GM19043 (cell line): ENCODE data around the gene COPA.

Source experiments
- ATAC-seq: cut with Tn5 transposase; IDR thresholded peaks from one replicate; pipeline ENCODE4 v1.9.1; 2021; ENCODE audit warnings: low read depth; ENCODE audit not compliant: unreplicated experiment

The COPA gene

DNA sequence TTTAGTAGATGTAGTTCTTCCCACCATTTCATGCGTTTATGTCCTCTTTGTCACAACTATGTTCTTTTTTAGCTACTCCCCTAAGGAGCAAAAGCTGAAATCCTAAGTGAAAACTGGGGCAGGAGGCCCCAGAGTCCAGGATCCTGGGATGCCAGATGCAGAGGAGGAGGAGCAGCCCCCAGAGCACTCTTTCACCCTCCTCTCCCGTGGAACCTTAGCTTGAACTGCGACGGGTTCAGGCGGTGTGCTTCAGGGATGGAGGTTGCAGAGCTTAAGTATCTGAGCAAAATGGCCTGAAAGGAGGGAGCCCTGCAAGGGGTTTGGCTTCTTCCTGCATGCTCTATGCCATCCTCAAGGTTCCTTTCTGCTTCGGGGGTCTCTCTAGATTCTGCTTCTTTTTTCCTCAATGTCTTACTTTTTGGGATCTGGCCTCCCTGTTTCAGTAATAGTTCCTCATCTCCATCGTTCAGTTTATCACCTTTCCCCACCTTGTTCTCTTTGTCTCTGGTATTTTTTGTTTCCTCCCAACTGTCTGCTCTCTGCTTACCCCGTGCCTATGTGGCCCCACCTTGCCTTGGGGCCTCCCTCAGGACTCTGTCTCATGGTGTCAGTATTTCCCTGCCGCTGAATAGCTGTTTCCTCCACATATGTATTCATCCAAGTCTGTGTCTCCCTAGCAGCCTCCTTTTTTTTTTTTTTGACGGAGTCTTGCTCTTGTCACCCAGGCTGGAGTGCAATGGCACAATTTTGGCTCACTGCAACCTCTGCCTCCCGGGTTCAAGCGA, 21.1 kb upstream of the COPA start:
- no peak for ATAC-seq

- ATAC-seq, result no peak
Observed at GRCh38 chr1:160363010-160363409, 20.0 kb upstream of the COPA start.

- ATAC-seq, result no peak
Observed at GRCh38 chr1:160362168-160362957, 19.3 kb upstream of the COPA start.

- no peak for ATAC-seq
Observed at GRCh38 chr1:160361814-160362167, 18.7 kb upstream of the COPA start.

GRCh38 chr1:160361199-160361598, 18.1 kb upstream of the COPA start:
- ATAC-seq, result no peak

DNA sequence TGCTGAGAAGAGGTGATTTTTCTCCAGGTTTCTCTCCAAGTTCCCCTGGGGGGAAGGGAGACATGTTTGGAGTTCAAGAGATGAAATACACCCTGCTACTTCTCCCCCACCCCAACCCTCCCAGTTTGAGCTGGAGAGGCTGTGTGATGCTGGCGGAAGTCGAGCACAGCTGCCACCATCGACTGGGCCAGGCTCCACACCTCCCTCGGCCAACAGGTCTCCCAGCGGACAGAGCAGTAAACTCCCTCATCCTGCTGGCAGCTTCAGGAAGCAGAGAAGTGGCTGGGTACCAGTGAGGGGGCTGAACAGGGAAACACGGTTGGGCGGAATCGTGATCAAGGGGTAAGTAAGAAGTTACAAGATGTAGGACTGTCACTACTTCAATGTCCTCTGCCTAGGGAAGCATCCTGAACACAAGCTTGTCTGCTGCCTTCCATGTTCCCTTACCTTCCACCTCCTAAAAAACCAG, 17.2 kb upstream of the COPA start:
- ATAC-seq, result no peak

DNA sequence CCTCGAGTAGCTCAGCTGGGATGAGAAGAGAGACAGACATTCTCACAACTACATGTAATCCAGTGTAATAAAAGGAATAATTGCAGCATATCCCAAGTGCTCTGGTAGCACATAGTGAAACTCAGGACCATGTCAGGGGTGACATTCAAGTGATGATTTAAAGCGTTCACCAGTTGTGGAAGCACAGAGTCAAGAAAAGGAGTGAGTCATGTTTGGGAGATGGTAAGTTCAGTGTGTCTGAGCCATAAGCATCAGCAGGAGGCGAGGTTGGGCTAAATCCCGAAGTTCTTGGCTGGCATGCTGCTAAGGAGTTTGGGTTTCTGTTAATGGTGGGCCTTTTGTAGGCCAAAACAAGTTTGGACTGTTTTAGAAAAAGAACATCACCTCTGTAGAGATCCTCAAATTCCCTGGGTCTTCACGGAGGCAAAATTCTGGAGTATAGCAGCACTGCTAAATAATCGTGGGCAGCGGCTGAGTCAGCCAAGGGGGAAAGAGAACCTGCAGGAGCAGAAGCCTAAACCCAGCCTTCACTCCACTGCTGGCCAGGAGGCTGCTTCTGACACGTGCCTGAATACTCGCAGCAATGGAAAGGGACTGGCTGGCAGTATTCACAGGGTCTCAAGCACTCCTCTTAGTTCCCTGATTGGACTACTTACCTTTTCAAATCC, 16.6 kb upstream of the COPA start:
- ATAC-seq, result no peak

DNA sequence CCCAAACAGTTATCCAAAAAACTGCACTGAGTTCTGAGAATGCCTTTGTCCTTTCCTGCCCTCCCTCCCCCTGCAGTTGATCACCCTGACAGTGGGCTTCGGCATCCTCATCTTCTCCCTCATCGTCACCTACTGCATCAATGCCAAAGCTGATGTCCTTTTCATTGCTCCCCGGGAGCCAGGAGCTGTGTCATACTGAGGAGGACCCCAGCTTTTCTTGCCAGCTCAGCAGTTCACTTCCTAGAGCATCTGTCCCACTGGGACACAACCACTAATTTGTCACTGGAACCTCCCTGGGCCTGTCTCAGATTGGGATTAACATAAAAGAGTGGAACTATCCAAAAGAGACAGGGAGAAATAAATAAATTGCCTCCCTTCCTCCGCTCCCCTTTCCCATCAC, 15.0 kb upstream of the COPA start:
- ATAC-seq, result no peak

DNA sequence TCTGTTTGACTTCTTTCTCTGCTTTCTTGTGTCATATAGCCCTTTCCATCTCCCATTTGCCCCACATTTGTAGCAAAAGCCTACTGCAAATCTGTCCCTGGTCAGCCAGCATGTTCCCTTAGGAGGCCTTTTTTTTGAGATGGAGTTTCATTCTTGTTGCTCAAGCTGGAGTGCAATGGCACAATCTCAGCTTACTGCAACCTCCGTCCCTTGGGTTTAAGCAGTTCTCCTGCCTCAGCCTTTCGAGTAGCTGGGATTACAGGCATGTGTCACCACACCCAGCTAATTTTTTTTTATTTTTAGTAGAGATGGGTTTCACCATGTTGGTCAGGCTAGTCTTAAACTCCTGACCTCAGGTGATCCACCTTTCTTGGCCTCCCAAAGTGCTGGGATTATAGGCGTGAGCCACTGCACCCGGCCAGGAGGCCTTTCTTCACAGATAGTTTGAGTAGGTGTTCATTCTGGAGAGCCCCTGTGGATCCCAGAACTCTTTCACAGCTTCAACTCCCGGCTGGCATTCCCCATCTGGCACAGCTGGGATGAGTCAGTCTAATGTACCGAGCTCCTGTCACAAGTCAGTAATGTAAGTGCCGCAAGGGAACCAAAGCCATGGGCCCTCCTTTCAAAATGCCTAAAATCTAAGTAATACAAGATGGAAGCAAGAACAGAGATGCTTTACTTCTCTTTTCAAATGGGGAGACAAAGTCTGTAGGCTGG, 14.4 kb upstream of the COPA start:
- no peak for ATAC-seq

GRCh38 chr1:160354388-160354985, 11.4 kb upstream of the COPA start:
- ATAC-seq, result no peak

DNA sequence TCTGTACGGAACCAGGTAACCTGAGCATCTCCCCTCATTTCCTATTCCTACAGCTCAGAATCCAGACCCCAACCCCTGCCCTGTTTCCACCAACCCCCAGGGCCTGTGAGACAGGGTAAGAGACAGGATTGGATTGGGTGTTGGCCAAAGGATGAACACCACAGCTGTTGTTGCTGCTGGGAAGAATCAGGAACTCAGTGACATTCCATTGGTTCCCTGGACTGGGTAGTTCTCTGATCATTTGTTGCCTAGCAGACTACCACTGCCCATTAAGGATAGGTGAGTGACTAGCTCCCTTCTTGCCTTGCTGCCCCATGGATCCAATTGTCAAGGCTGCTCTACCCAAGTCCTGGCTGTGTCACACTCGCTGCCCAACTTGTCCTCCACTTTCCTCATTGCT, 10.2 kb upstream of the COPA start:
- ATAC-seq, result no peak

DNA sequence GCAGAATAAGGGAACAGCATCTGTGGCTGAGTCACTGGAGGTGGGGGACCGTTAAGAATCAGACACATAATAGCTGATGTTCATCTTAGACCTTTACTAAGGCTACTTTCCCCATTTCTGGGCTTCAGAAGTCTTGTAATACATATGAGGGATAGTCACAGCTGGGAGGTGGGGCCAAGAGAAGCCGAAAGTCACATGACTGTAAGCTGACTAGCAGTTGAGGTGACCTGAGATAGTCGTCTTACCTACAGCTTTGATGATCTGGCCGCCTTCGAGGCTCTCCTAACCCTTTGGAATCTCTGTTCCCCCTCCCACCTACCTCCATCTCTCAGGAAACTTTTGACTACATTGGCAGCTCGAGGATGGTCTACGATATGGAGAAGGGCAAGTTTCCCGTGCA, 9.5 kb upstream of the COPA start:
- no peak for ATAC-seq

GRCh38 chr1:160351629-160352028, 8.6 kb upstream of the COPA start:
- ATAC-seq, result no peak

DNA sequence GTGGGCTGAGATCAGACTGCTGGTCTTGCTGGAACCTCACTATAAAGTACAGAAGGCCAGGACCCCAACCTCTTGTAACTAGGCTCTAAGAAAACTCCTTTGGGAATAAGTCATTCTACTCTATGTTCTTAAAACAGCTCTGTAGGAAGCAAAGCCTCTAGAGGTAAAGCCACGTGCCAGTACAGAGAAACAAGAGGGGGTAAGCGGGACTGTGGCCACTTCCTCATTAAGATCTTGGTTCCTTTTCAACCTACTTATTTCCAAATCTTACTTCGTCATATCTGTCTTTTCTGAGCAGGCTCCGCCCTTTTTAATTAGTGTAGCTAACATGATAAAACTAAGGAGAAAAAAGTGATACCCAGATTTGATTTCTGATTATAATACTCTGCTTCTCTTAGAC, 3.9 kb upstream of the COPA start:
- ATAC-seq, result no peak

- ATAC-seq, result no peak
Observed at GRCh38 chr1:160346463-160346862, 3.4 kb upstream of the COPA start.

DNA sequence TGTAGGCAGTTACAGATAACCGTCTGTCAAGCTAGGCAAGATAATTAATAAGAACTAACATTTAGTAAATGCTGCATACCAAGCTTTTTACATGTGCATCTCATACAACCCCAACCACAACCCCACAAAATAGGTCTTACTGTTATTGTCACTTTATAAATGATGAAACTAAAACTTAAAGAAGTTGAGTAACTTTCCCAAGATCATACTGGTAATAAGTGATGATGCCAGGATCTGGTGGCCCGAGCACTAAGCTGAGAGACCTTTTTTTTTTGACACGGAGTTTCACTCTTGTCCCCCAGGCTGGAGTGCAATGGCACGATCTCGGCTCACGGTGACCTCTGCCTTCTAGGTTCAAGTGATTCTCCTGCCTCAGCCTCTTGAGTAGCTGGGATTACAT, 1.9 kb upstream of the COPA start:
- no peak for ATAC-seq

- ATAC-seq, result no peak
Observed at GRCh38 chr1:160344241-160344640, 1.2 kb upstream of the COPA start.

DNA sequence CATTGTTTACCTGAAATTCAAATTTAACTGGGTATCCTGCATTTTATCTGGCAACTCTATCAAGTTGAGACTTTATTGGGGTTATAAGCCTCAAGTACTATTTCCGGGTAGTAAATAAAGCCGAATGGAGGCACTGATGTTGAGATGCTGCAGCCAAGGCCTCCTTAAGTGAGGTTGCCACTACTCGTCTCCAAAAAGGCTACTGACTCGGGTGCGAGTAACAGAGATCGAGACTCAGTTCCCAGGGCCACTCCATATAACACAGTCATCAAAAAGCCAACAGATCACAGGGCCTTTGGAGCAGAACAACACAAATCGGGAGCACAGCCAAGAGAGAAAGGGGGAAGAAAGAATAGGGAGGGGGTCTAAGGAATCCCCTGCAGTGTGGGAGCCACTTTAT, 524 bp downstream of the COPA start:
- ATAC-seq, result no peak

DNA sequence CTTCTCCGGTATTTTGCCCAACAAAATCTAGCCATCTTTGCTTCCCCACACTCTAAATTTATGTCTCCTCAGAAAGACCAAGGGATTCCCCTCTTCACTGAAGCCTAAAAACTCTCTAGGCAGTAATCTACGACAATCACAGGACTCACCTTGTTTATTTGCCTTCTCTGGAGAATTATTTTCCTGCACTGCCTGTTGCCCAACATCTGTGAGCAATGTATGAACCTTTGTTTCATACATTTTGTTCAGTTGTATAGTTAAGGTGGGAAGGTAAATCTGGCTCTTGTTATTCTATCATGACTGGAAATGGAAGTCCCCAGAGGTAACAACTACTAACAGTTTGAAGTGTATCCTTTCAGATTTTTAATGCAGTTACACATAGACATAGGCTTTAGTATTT, 2.2 kb downstream of the COPA start:
- ATAC-seq, result no peak

GRCh38 chr1:160340146-160340545, 2.9 kb downstream of the COPA start:
- no peak for ATAC-seq

DNA sequence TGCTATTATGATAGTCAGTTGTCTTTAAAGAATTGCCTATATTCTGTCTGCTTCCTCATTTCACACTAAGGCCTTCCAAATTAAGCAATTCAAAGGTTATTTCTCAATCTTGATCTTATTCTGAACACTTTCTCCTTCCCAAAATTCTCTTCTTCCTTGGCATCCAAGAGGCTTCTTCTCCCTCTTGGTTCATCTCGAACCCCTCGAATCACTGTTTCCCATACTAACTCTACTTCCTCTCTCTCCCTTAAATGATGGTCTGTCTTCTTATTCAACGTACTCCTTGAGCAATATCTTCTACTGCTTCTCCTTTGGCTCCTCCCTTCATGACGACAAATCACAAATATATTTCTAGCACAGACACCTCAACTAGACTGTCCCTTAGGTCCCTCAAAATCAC, 4.5 kb downstream of the COPA start:
- no peak for ATAC-seq
